Transverse colon (tissue), 3 donors: ENCODE measurements around the gene AKAP6.

Experiments
- CTCF ChIP-seq, 5 experiments: fragments of 200-600 bp in 3 of 5; fragments of 450-650 bp in 2 of 5; sonication (generic) in 3 of 5; IDR thresholded peaks; 1 replicate in 2 of 5; 2 replicates in 3 of 5; pipeline ENCODE4 v1.5.1; 2016 to 2017; ENCODE audit warnings: antibody characterized with exemption in 5 of 5, inconsistent platforms in 3 of 5, mild to moderate bottlenecking in 2 of 5, moderate library complexity in 1 of 5
- EP300 ChIP-seq: sonication (generic); formaldehyde crosslinking; IDR thresholded peaks from one replicate; pipeline ENCODE4 v1.6.1; 2017; ENCODE audit warnings: antibody characterized with exemption, low read depth

- TF ChIP-seq CTCF (IDR thresholded peaks at IDR 0.05) = no peak
- TF ChIP-seq EP300 = no peak
These were observed 20.2 kb downstream of the AKAP6 start for GRCh38 chr14:32349322-32349721.
